ENCODE data around the gene DHDDS. TPM values are rescaled to one million over a fixed set of nuclear protein-coding genes. Genes with fewer than 3 reads are reported as not detected.

Gene DHDDS
- total RNA-seq, 2 experiments from 2014 or later = 51.3 to 52.2 TPM

- POLR2A ChIA-PET = interaction anchor here (0.6 to 2.2 kb wide), 5 partner anchors 11 to 75 kb away, joined by 3 to 16 read pairs (median 3); partner anchors contain the start of gene DHDDS
- CTCF ChIA-PET = interaction anchor here (0.7 to 2.8 kb wide), 5 partner anchors 26 to 221 kb away, joined by 3 to 11 read pairs (median 5); no protein-coding TSS in a partner anchor
Measured at GRCh38 chr1:26471498-26472319, 39.6 kb downstream of the DHDDS start.

GRCh38 chr1:26472320-26472900, 40.3 kb downstream of the DHDDS start, which contains the start of gene HMGN2:
HMGN2 (plus strand) TSS chr1:26472440; CDS start chr1:26472613, 173 bp downstream.
- POLR2A ChIA-PET = interaction anchor here (0.7 to 2.2 kb wide), 3 partner anchors 28 to 43 kb away, joined by 3 to 16 read pairs (median 4); partner anchors contain the start of gene DHDDS
- CTCF ChIA-PET = interaction anchor here (0.7 to 2.8 kb wide), 3 partner anchors 28 to 220 kb away, joined by 3 to 11 read pairs (median 5); no protein-coding TSS in a partner anchor

GRCh38 chr1:26472901-26473845, 41.1 kb downstream of the DHDDS start:
- POLR2A ChIA-PET = interaction anchor here (0.7 to 2.2 kb wide), 3 partner anchors 27 to 41 kb away, joined by 3 to 16 read pairs (median 4); partner anchors contain the start of gene DHDDS

GRCh38 chr1:26474818-26475217, 42.7 kb downstream of the DHDDS start:
- CTCF ChIA-PET = no interaction called here
- POLR2A ChIA-PET = interaction anchor here (0.5 kb wide), 1 partner anchor 33 kb away, joined by 4 read pairs; no protein-coding TSS in a partner anchor

More at GRCh38 chr1:26472901-26473845, 41.1 kb downstream of the DHDDS start:
- CTCF ChIA-PET = interaction anchor here (0.5 kb wide), 1 partner anchor 165 kb away, joined by 4 read pairs; no protein-coding TSS in a partner anchor

- CTCF ChIA-PET = interaction anchor here (0.5 kb wide), 1 partner anchor 600 kb away, joined by 5 read pairs; no protein-coding TSS in a partner anchor
- POLR2A ChIA-PET = no interaction called here
Measured at GRCh38 chr1:26475989-26476388, 43.9 kb downstream of the DHDDS start.

GRCh38 chr1:26476958-26477357, 44.8 kb downstream of the DHDDS start:
- CTCF ChIA-PET = interaction anchor here (0.6 kb wide), 1 partner anchor 1772 kb away, joined by 3 read pairs; no protein-coding TSS in a partner anchor

GRCh38 chr1:26477446-26478152, 45.5 kb downstream of the DHDDS start:
- CTCF ChIA-PET = interaction anchor here (0.6 kb wide), 1 partner anchor 1773 kb away, joined by 3 read pairs; no protein-coding TSS in a partner anchor

More at GRCh38 chr1:26476958-26477357, 44.8 kb downstream of the DHDDS start:
- POLR2A ChIA-PET = interaction anchor here (0.6 kb wide), 1 partner anchor 251 kb away, joined by 3 read pairs; no protein-coding TSS in a partner anchor

GRCh38 chr1:26478159-26478558, 46.0 kb downstream of the DHDDS start:
- POLR2A ChIA-PET = no interaction called here
- CTCF ChIA-PET = no interaction called here

More at GRCh38 chr1:26477446-26478152, 45.5 kb downstream of the DHDDS start:
- POLR2A ChIA-PET = interaction anchor here (0.6 kb wide), 1 partner anchor 250 kb away, joined by 3 read pairs; no protein-coding TSS in a partner anchor

GRCh38 chr1:26478988-26479387, 46.9 kb downstream of the DHDDS start:
- ChIA-PET POLR2A (interaction anchor here (0.6 kb wide), 1 partner anchor 73 kb away, joined by 3 read pairs; no protein-coding TSS in a partner anchor), CTCF (interaction anchor here (0.6 kb wide), 1 partner anchor 918 kb away, joined by 3 read pairs; no protein-coding TSS in a partner anchor)

- ChIA-PET CTCF (no interaction called here), POLR2A (no interaction called here)
Measured at GRCh38 chr1:26482921-26483320, 50.8 kb downstream of the DHDDS start.

GRCh38 chr1:26483980-26484379, 51.9 kb downstream of the DHDDS start:
- CTCF ChIA-PET = no interaction called here
- POLR2A ChIA-PET = interaction anchor here (1.2 kb wide), 1 partner anchor 14 kb away, joined by 3 read pairs; no protein-coding TSS in a partner anchor

GRCh38 chr1:26490155-26490554, 58.0 kb downstream of the DHDDS start:
- POLR2A ChIA-PET = no interaction called here
- CTCF ChIA-PET = interaction anchor here (1.1 to 2.6 kb wide), 2 partner anchors 10 to 113 kb away, joined by 3 to 9 read pairs; no protein-coding TSS in a partner anchor

GRCh38 chr1:26493267-26493666, 61.1 kb downstream of the DHDDS start:
- ChIA-PET CTCF (no interaction called here), POLR2A (no interaction called here)

GRCh38 chr1:26493938-26494337, 61.8 kb downstream of the DHDDS start:
- POLR2A ChIA-PET = no interaction called here

GRCh38 chr1:26496861-26497260, 64.7 kb downstream of the DHDDS start:
- CTCF ChIA-PET = no interaction called here
- POLR2A ChIA-PET = interaction anchor here (0.7 kb wide), 1 partner anchor 68 kb away, joined by 5 read pairs; no protein-coding TSS in a partner anchor

More at GRCh38 chr1:26493938-26494337, 61.8 kb downstream of the DHDDS start:
- CTCF ChIA-PET = no interaction called here

- POLR2A ChIA-PET = no interaction called here
- CTCF ChIA-PET = interaction anchor here (0.6 to 1.5 kb wide), 3 partner anchors 18 to 1001 kb away, joined by 3 to 4 read pairs (median 3); no protein-coding TSS in a partner anchor
Measured at GRCh38 chr1:26498894-26499293, 66.8 kb downstream of the DHDDS start.

- ChIA-PET CTCF (interaction anchor here (0.7 to 2.4 kb wide), 24 partner anchors 10 to 293 kb away, joined by 3 to 18 read pairs (median 4); partner anchors contain the start of genes CEP85, DHDDS and HMGN2), POLR2A (interaction anchor here (0.6 to 2.2 kb wide), 17 partner anchors 21 to 400 kb away, joined by 3 to 16 read pairs (median 4); partner anchors contain the start of genes CD52, DHDDS, GPATCH3 and GPN2)
Measured at GRCh38 chr1:26500488-26501175, 68.5 kb downstream of the DHDDS start.
